GM12892 (cell line): Measurements from ENCODE around the gene IL26.
A peak's percentile ranks its signal among the peaks of the same experiment; 100 is the strongest.
"Not testable (repeated sequence)": the region's sequence is repeated elsewhere in the genome, so short reads cannot be mapped to it uniquely, and the experiment has no call there.

Experiments
- DNase-seq: peaks from one replicate; pipeline ENCODE4 v3.0.0; 2011; ENCODE audit not compliant: insufficient read length
- FAIRE-seq: peaks from 2 replicates; lab custom pipeline; 2011; peaks lifted over from hg19 to GRCh38; lab: Jason Lieb, UNC
- POLR2A ChIP-seq: IDR thresholded peaks from 2 replicates; pipeline ENCODE4 v1.6.1; 2011; ENCODE audit warnings: low read depth, low read length, control low read depth
- POLR2AphosphoS5 ChIP-seq: IDR thresholded peaks from 2 replicates; pipeline ENCODE4 v1.6.1; 2011; ENCODE audit warnings: low read depth, low read length, control low read depth
- TAF1 ChIP-seq: IDR thresholded peaks from 2 replicates; pipeline ENCODE4 v1.6.1; 2011; ENCODE audit warnings: low read depth, mild to moderate bottlenecking, control low read depth, low read length, borderline replicate concordance

Gene IL26

GRCh38 chr12:68222326-68222725, 3.3 kb downstream of the IL26 start:
- DNase-seq (no peak), FAIRE-seq (no peak)
- no peak for TF ChIP-seq POLR2A

GRCh38 chr12:68221497-68221896, 4.1 kb downstream of the IL26 start:
- DNase-seq (no peak), FAIRE-seq (no peak)
- TF ChIP-seq TAF1 (no peak), POLR2A (no peak), POLR2AphosphoS5 (no peak)

- no peak for FAIRE-seq
Observed at GRCh38 chr12:68210875-68211274, 14.7 kb downstream of the IL26 start.

GRCh38 chr12:68209048-68209728, 16.4 kb downstream of the IL26 start:
- DNase-seq, FAIRE-seq: not testable (repeated sequence)

More at GRCh38 chr12:68210875-68211274, 14.7 kb downstream of the IL26 start:
- TF ChIP-seq TAF1 (no peak), POLR2A (no peak), POLR2AphosphoS5 (no peak)
- no peak for DNase-seq

GRCh38 chr12:68207276-68207675, 18.3 kb downstream of the IL26 start:
- DNase-seq (no peak), FAIRE-seq (no peak)
- TF ChIP-seq POLR2AphosphoS5 (no peak), POLR2A (no peak), TAF1 (no peak)

GRCh38 chr12:68206446-68206845, 19.2 kb downstream of the IL26 start:
- DNase-seq (no peak), FAIRE-seq (no peak)
- TF ChIP-seq POLR2AphosphoS5 (no peak), TAF1 (no peak), POLR2A (no peak)

GRCh38 chr12:68203460-68203875, 22.1 kb downstream of the IL26 start:
- DNase-seq = no peak
- TF ChIP-seq POLR2AphosphoS5 (no peak), TAF1 (no peak)
- no peak for FAIRE-seq

- FAIRE-seq (no peak), DNase-seq (no peak)
- no peak for TF ChIP-seq POLR2AphosphoS5
- no peak for TF ChIP-seq POLR2A
- TF ChIP-seq TAF1 = no peak
Observed at GRCh38 chr12:68200854-68201253, 24.8 kb downstream of the IL26 start.

- no peak for TF ChIP-seq POLR2AphosphoS5
- TF ChIP-seq TAF1 = no peak
- TF ChIP-seq POLR2A = no peak
- DNase-seq (no peak), FAIRE-seq (no peak)
Observed at GRCh38 chr12:68199127-68199526, 26.5 kb downstream of the IL26 start.

GRCh38 chr12:68198507-68199086, 27.0 kb downstream of the IL26 start:
- DNase-seq (no peak), FAIRE-seq (no peak)
- TF ChIP-seq TAF1 = no peak

- DNase-seq = no peak
- FAIRE-seq = no peak
- TF ChIP-seq POLR2A (no peak), POLR2AphosphoS5 (no peak), TAF1 (no peak)
Observed at GRCh38 chr12:68190301-68190700, 35.3 kb downstream of the IL26 start.

GRCh38 chr12:68189821-68190242, 35.8 kb downstream of the IL26 start:
- FAIRE-seq (peak; percentile 84), DNase-seq (no peak)
- no peak for TF ChIP-seq TAF1
- TF ChIP-seq POLR2AphosphoS5 = no peak
- no peak for TF ChIP-seq POLR2A
